ENCODE data around the gene GNA12.

GRCh38 chr7:2787251-2787951 lies 56.7 kb downstream of the GNA12 start:
- TF ChIP-seq CTCF (IDR thresholded peaks at IDR 0.05) (no peak), POLR2A (IDR thresholded peaks at IDR 0.05) (no peak)

All from thyroid gland (tissue), 4 donors.